ENCODE measurements around the gene SYNDIG1L. TPM values are rescaled to one million over a fixed set of nuclear protein-coding genes. Genes with fewer than 3 reads are reported as not detected.
"Not testable (repeated sequence)": the region's sequence is repeated elsewhere in the genome, so short reads cannot be mapped to it uniquely, and the experiment has no call there.

Gene SYNDIG1L
- not detected for total RNA-seq

DNA sequence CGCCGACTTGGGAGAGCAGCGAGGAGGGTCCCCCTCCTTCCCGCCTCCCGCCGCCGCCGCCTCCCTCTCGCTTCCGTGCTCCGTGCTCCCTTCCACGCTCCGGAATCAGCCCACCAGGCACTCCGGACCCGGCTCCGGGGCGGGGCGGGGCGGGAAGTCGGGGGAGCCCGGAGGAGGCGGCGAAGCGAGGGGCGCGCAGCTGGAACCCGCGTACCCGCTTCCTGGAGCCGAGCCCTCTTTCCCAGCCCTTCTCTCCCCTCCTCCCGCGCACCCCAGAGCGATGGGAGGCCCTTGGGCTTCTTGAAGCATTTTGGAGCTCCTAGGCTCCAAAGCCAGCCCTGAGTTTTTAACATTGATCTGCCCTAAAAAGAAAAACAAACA, at the start of gene SYNDIG1L:
SYNDIG1L (minus strand) TSS at position 9 of the 381 bp plus-strand sequence. CDS start 16,466 bp downstream, outside the sequence.
- Mint-ChIP-seq H3K4me3 (peak within 1 kb of the TSS; percentile 35), H3K4me1 (no peaks in the 10 kb centered on the region), H3K9me3 (no peaks in the 10 kb centered on the region), H3K27ac (no peak within 1 kb of the TSS), H3K36me3 (no peaks in the 10 kb centered on the region), H3K27me3 (peaks cover 54% of the 10 kb centered on the region)
- DNase-seq, result no peak

- peaks cover 3% of the 10 kb centered on the region for H3K36me3 Mint-ChIP-seq
- H3K27me3 Mint-ChIP-seq, result no peaks in the 10 kb centered on the region
- no peak overlapping the region for H3K27ac Mint-ChIP-seq
- H3K9me3 Mint-ChIP-seq, result no peaks in the 10 kb centered on the region
- H3K4me3 Mint-ChIP-seq, result no peak overlapping the region
- H3K4me1 Mint-ChIP-seq, result no peaks in the 10 kb centered on the region
- DNase-seq, result no peak
These were observed 49.7 kb upstream of the SYNDIG1L start for GRCh38 chr14:74475678-74476077.

DNA sequence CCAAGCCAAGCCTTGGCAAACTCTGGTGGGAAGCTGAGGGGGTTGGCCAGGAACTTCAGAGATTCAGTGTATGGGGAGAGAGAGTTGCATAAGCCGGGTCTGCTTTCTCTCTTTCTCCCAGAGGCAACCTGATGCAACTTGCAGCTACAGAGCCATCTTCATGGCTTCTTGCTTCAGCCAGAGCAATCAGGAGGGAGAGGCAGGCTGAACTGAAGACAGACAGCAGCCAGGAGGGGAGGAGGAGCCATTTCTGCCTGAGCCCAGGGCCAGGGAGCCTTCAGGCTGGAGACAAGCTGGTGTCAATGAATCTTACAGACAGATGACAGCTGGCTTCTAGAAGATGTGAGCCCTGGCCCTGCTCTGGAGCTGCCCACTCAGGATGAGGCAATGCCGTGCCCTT, 48.4 kb upstream of the SYNDIG1L start:
- Mint-ChIP-seq H3K4me3 (no peak overlapping the region), H3K27me3 (no peaks in the 10 kb centered on the region), H3K27ac (no peak overlapping the region), H3K4me1 (no peaks in the 10 kb centered on the region), H3K9me3 (no peaks in the 10 kb centered on the region), H3K36me3 (peaks cover 3% of the 10 kb centered on the region)
- DNase-seq, result no peak

DNA sequence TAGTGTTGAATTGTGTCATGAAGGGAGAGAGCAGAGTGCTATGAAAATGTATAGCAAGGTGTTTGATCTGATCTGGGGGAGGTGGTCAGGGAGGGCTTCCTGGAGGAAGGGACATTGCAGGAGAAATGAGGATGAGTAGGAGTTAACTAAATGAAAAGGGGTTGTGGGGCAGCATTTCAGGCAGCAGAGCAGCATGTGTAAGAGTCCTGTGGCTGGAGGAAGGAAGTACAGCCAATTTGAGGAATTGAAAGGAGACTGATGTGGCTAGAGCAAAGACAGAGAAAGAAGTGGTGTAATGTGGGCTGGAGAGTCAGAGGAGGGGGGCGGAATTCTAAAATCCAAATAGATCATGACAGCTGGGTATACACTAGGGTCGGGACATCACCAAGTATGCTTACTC, 46.6 kb upstream of the SYNDIG1L start:
- Mint-ChIP-seq H3K36me3 (peaks cover 2% of the 10 kb centered on the region), H3K9me3 (no peaks in the 10 kb centered on the region), H3K27me3 (no peaks in the 10 kb centered on the region), H3K4me1 (no peaks in the 10 kb centered on the region), H3K27ac (no peak overlapping the region), H3K4me3 (no peak overlapping the region)
- no peak for DNase-seq

- Mint-ChIP-seq H3K9me3 (no peaks in the 10 kb centered on the region), H3K27ac (no peak overlapping the region), H3K4me1 (no peaks in the 10 kb centered on the region), H3K27me3 (no peaks in the 10 kb centered on the region), H3K4me3 (no peak overlapping the region), H3K36me3 (peaks cover 2% of the 10 kb centered on the region)
- DNase-seq, result no peak
These were observed 43.8 kb upstream of the SYNDIG1L start for GRCh38 chr14:74469548-74470518.

GRCh38 chr14:74468513-74468912, 42.5 kb upstream of the SYNDIG1L start:
- H3K4me1 Mint-ChIP-seq, result no peaks in the 10 kb centered on the region
- no peak overlapping the region for H3K4me3 Mint-ChIP-seq
- no peak overlapping the region for H3K27ac Mint-ChIP-seq
- no peak for DNase-seq
- H3K27me3 Mint-ChIP-seq, result no peaks in the 10 kb centered on the region
- H3K9me3 Mint-ChIP-seq, result no peaks in the 10 kb centered on the region
- H3K36me3 Mint-ChIP-seq, result no peaks in the 10 kb centered on the region

GRCh38 chr14:74465335-74465734, 39.3 kb upstream of the SYNDIG1L start:
- H3K4me1 Mint-ChIP-seq, result no peaks in the 10 kb centered on the region
- H3K27ac Mint-ChIP-seq, result no peak overlapping the region
- H3K4me3 Mint-ChIP-seq, result no peak overlapping the region
- H3K36me3 Mint-ChIP-seq, result no peaks in the 10 kb centered on the region
- peaks cover 5% of the 10 kb centered on the region for H3K27me3 Mint-ChIP-seq
- DNase-seq, result no peak
- H3K9me3 Mint-ChIP-seq, result no peaks in the 10 kb centered on the region

DNA sequence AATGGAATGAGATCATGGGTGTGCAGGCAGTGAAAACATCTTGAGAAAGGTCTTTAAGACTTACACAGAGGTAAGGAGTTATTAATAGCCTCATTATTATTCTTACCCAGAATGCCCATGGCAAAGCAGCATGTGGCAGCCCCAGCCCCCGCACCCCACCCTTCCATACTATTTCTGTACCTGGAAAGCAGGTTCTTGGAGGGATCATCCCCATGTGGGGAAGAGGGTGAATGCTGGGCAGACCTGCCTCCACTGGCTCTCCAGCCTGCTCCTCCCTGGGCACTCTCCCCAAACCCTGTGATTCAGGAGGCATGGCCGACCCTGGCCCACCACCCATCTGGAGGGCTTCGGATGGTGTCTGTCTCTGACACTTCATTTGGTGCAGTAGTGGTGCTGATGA, 38.8 kb upstream of the SYNDIG1L start:
- DNase-seq, result no peak
- no peaks in the 10 kb centered on the region for H3K9me3 Mint-ChIP-seq
- peaks cover 6% of the 10 kb centered on the region for H3K27me3 Mint-ChIP-seq
- no peak overlapping the region for H3K4me3 Mint-ChIP-seq
- no peak overlapping the region for H3K27ac Mint-ChIP-seq
- H3K4me1 Mint-ChIP-seq, result no peaks in the 10 kb centered on the region
- H3K36me3 Mint-ChIP-seq, result no peaks in the 10 kb centered on the region

DNA sequence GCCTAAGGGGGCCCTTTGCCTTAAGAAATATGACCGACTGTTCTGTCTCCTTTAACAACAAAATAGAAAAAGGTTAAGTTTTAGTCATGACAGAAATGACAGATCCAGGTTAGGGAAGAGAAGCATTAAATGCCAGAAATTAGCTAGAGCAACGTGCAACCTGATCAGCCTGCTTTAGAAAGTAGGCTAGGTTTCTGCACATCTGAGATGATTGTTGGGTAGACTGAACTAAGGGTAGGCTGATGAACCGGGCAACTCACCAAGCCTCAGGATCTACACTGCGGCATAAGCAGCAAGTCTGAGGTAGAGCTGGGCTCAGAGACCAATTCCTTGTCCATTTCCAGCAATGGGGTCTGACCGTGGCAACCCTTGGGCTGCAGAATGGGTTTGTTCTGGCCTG, 37.7 kb upstream of the SYNDIG1L start:
- H3K27me3 Mint-ChIP-seq, result peaks cover 6% of the 10 kb centered on the region
- H3K4me3 Mint-ChIP-seq, result no peak overlapping the region
- no peak overlapping the region for H3K27ac Mint-ChIP-seq
- H3K9me3 Mint-ChIP-seq, result no peaks in the 10 kb centered on the region
- no peak for DNase-seq
- no peaks in the 10 kb centered on the region for H3K4me1 Mint-ChIP-seq
- H3K36me3 Mint-ChIP-seq, result no peaks in the 10 kb centered on the region

- Mint-ChIP-seq H3K27ac (no peak overlapping the region), H3K4me3 (no peak overlapping the region), H3K9me3 (no peaks in the 10 kb centered on the region), H3K36me3 (no peaks in the 10 kb centered on the region), H3K27me3 (peaks cover 6% of the 10 kb centered on the region), H3K4me1 (no peaks in the 10 kb centered on the region)
- no peak for DNase-seq
These were observed 37.0 kb upstream of the SYNDIG1L start for GRCh38 chr14:74462993-74463392.

DNA sequence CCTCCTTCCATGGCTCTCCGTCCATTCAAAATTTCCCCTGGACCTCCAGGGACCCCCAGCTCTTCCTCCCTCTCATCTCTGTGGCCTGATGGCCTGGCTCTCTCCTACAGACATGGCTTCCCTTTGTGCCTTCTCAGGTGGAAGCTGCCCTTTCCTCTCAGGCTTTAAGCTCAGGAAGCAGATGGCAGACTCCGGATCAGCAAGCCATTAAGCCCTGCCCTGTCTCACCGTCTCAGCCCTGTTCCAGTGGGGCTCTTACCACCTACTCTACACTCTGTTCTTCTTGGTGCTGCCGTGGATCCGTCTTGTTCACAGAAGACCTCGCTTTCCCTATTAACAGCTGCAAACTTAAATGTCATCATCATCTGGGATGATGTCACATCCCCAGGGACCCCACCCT, 34.0 kb upstream of the SYNDIG1L start:
- no peak for DNase-seq
- H3K4me3 Mint-ChIP-seq, result no peak overlapping the region
- H3K4me1 Mint-ChIP-seq, result no peaks in the 10 kb centered on the region
- H3K9me3 Mint-ChIP-seq, result no peaks in the 10 kb centered on the region
- H3K27me3 Mint-ChIP-seq, result peaks cover 6% of the 10 kb centered on the region
- H3K36me3 Mint-ChIP-seq, result no peaks in the 10 kb centered on the region
- H3K27ac Mint-ChIP-seq, result no peak overlapping the region

DNA sequence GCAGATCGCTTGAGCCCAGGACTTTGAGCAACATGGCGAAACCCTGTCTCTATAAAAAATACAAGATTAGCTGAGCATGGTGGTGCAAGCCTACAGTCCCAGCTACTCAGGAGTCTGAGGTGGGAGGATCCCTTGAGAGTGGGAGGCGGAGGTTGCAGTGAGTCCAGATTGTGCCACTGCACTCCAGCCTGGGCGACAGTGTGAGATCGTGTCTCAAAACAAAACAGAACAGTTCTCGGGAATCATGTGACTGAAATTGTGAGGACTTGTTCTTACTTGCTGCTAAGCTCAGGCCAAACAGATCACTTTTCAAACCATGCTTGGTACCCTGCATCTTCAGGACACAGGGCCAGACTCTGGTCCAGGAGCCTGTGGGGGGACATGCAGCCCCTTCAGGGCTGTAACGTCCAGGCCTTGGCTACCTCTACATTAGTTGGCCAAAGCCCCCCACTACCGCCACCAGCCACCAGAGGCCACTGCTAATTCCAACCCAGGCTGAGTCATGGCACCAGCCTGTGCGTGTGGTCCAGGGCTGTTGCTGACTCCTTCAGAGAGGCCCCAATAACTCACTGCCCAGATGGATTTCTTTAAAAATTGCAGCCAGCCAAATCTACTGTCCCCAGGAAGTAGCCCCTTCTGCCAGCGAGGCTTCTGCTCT, 33.4 kb upstream of the SYNDIG1L start:
- no peak overlapping the region for H3K27ac Mint-ChIP-seq
- H3K9me3 Mint-ChIP-seq, result peaks cover 3% of the 10 kb centered on the region
- peaks cover 6% of the 10 kb centered on the region for H3K27me3 Mint-ChIP-seq
- peak; percentile 38 for DNase-seq
- H3K4me1 Mint-ChIP-seq, result no peaks in the 10 kb centered on the region
- H3K36me3 Mint-ChIP-seq, result no peaks in the 10 kb centered on the region
- no peak overlapping the region for H3K4me3 Mint-ChIP-seq

GRCh38 chr14:74457565-74457895, 31.5 kb upstream of the SYNDIG1L start:
- DNase-seq, result no peak
- peaks cover 6% of the 10 kb centered on the region for H3K27me3 Mint-ChIP-seq
- H3K4me1 Mint-ChIP-seq, result no peaks in the 10 kb centered on the region
- H3K36me3 Mint-ChIP-seq, result no peaks in the 10 kb centered on the region
- H3K27ac Mint-ChIP-seq, result no peak overlapping the region
- H3K4me3 Mint-ChIP-seq, result no peak overlapping the region
- peaks cover 3% of the 10 kb centered on the region for H3K9me3 Mint-ChIP-seq

GRCh38 chr14:74456684-74457564, 30.9 kb upstream of the SYNDIG1L start:
- no peak for DNase-seq
- Mint-ChIP-seq H3K9me3 (peaks cover 3% of the 10 kb centered on the region), H3K36me3 (no peaks in the 10 kb centered on the region), H3K4me3 (no peak overlapping the region), H3K4me1 (no peaks in the 10 kb centered on the region), H3K27me3 (peaks cover 6% of the 10 kb centered on the region), H3K27ac (no peak overlapping the region)

DNA sequence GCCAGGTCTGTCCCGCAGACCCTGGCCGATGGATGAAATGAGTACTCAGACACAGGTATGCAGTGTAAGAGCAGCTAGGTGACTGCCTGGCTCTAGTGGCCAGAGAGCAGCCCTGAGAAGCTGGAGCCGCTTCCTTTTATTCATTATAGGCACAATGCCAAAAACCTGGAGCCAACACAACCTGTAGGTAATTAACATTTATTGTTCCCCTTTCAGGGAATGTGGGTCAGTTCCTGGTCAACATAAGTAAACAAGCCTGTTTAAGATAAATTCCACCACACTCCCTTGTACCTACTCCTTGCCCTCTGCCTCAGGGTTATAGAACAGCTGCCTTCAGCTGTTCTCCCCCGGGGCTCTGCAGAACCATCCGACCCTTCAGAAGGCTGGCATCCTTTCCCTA, 28.4 kb upstream of the SYNDIG1L start:
- not testable (repeated sequence) for H3K4me3 Mint-ChIP-seq, H3K36me3 Mint-ChIP-seq

More for the DNA sequence above, 28.4 kb upstream of the SYNDIG1L start:
- not testable (repeated sequence) for H3K9me3 Mint-ChIP-seq, H3K4me1 Mint-ChIP-seq, DNase-seq, H3K27ac Mint-ChIP-seq, H3K27me3 Mint-ChIP-seq

All from activated naive CD8-positive, alpha-beta T cell treated with anti-CD3 and anti-CD28 coated beads for 36 hours (primary cell).